Vagina (tissue), 2 donors: ENCODE data around the gene SLC25A44.

ENCODE experiments used
- POLR2A ChIP-seq, 2 donors: fragments of 450-650 bp; IDR thresholded peaks; one replicate each; pipeline ENCODE4 v1.6.1; 2017; ENCODE audit warnings: antibody characterized with exemption in 2 of 2, mild to moderate bottlenecking in 2 of 2, moderate library complexity in 2 of 2
- POLR2AphosphoS5 ChIP-seq, 2 donors: sonication (generic); formaldehyde crosslinking; IDR thresholded peaks; one replicate each; pipeline ENCODE4 v1.9.0; 2017; ENCODE audit warnings: antibody characterized with exemption in 2 of 2, mild to moderate bottlenecking in 2 of 2, low read depth in 1 of 2; ENCODE audit not compliant: insufficient read depth in 1 of 2
- TF ChIP-seq, protein P1 (sequence below), 3 experiments: fragments of 450-650 bp in 2 of 3; fragments of 200-600 bp in 1 of 3; sonication (generic) in 1 of 3; IDR thresholded peaks; one replicate each; pipeline ENCODE4 v1.5.1; 2017 to 2019; ENCODE audit warnings: antibody characterized with exemption in 3 of 3, mild to moderate bottlenecking in 2 of 3, moderate library complexity in 2 of 3

DNA sequence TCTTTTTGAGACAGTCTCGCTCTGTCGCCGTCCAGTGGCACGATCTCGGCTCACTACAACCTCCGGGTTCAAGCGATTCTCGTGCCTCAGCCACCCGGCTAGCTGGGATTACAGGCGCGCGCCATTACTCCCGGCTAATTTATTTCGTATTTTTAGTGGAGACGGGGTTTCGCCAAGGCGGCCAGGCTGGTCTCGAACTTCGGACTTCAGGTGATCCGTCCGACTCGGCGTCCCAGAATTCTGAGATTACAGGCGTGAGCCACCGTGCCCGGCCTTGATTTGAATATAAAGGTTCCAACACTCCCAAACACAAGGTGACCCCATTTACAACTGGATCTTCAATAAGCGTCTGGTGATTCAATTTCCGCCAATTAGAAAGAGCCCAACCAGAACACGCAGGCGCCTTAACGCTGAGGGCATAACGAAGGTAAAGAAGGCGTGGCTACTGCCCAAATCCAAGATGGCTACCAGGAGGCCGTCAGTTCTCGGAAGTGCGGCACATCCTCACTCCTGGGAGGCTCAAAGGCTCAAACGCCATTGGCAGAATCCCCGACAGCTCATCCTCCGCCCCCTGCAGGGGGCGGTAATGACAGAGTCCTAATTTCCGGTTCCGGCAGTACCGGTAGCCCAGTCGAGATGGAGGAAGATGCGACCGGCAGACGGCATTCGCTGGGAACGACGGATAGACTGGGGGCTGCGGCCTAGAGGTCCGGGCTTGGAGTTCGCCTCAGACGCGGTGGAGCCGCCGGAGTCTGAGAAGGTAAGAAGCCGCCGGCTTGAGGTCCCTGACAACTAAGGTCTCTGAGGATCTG lies at the start of gene SLC25A44:
- TF ChIP-seq POLR2AphosphoS5 (IDR thresholded peaks at IDR 0.05; ENCODE audit: insufficient read depth in 1 of 2, low read depth in 1 of 2), result peak; percentile 87 to 99
- TF ChIP-seq POLR2A (IDR thresholded peaks at IDR 0.05), result peak in 1 of 2 donors; percentile 34
- TF ChIP-seq, protein P1, sequence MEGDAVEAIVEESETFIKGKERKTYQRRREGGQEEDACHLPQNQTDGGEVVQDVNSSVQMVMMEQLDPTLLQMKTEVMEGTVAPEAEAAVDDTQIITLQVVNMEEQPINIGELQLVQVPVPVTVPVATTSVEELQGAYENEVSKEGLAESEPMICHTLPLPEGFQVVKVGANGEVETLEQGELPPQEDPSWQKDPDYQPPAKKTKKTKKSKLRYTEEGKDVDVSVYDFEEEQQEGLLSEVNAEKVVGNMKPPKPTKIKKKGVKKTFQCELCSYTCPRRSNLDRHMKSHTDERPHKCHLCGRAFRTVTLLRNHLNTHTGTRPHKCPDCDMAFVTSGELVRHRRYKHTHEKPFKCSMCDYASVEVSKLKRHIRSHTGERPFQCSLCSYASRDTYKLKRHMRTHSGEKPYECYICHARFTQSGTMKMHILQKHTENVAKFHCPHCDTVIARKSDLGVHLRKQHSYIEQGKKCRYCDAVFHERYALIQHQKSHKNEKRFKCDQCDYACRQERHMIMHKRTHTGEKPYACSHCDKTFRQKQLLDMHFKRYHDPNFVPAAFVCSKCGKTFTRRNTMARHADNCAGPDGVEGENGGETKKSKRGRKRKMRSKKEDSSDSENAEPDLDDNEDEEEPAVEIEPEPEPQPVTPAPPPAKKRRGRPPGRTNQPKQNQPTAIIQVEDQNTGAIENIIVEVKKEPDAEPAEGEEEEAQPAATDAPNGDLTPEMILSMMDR (IDR thresholded peaks at IDR 0.05), result peak; percentile 25 to 48 (median 45)
